ENCODE measurements around the gene OLIG3.

OLIG3 gene

DNA sequence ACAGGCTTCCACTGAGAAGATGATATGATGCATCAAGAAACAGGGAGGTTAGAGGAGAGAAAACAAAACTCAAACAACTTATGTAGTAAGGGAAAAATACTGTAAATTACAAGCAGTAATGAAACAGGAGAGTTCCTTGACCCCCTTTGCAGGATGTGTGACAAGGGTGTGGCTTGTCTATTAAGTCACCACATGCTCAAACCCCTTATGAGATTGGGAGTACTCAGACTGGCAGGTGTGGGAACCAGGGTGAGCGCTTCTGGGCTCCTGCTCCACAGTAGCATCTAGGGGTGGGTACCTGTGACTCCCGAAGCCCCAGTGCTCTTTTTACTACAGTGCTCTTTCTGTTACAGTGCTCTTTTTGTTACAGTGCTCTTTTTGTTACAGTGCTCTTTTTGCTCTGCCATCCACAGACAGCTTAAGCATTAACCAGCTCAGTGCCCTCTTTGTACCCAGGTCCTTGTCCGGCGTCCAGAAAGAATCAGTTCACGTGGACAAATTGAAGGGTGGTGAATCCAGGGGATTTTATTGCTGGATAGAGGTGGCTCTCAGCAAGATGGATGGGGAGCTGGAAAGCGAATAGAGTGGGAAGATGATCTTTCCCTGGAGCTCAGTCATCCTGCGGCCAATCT, 28.7 kb downstream of the OLIG3 start:
- DNase-seq, result no peak

DNA sequence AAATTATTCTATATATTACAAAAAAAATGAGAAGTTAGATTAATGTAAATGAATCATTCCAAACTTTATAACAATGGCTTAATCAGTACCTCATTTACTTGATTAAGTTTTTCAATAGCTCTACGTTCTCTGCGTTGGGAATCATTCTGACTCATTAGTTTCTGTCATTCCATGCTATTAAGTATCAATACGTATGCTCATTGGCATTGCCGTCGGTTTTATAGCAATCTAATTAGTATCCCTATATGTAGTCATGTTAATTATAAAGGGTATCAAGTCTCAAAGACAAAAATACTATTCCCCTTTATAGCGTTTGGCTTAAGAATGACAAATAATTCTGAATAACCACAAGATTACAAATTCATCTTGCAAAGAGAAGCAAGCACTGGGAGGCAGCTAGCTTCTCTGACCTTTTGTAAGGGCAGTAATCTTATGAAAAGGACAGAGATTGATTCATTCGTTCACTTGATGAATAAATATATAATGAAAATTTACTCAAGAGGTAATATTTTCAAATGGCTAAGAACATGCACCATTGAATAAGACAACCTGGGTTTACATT, 41.8 kb downstream of the OLIG3 start:
- DNase-seq, result no peak

DNA sequence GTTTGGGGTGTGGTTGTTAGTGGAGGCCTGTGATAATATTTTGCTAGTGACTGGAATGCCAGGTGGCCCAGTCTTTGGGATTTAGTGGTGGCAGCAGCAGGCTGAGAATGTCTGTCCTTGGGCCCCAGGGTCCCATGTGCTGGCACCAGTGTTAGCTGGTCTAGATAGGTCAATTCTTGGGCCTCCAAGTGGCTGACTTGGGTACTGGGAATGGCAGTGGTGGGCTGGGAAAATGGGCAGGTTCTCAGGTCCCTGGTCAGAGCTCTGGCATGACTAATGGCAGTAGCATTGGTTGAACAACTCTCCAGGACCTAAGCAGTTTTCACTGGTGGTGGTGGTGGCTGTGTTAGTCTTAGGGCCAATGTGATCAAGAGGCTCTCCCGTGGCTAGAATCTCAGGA, 50.3 kb downstream of the OLIG3 start:
- no peak for DNase-seq

Data from NCI-H226 (cell line).